Endodermal cell (in vitro differentiated cells): Measurements from ENCODE around the gene NCK1. TPM values are rescaled to one million over a fixed set of nuclear protein-coding genes. Genes with fewer than 3 reads are reported as not detected.

ENCODE experiments used
- DNase-seq: peaks from one replicate; pipeline ENCODE4 v3.0.0-alpha.2; 2017
- H3K27ac ChIP-seq: 2 replicates; pipeline ENCODE4 v1.5.1; 2013; ENCODE audit warnings: mild to moderate bottlenecking, low read depth, low read length, moderate library complexity
- H3K27me3 ChIP-seq: 2 replicates; pipeline ENCODE4 v1.6.1; 2013; ENCODE audit warnings: mild to moderate bottlenecking, low read length, moderate library complexity; ENCODE audit not compliant: insufficient read depth, control insufficient read depth, poor library complexity, severe bottlenecking
- H3K36me3 ChIP-seq: 2 replicates; pipeline ENCODE4 v1.7.0; 2013; ENCODE audit warnings: mild to moderate bottlenecking, low read length, moderate library complexity; ENCODE audit not compliant: control insufficient read depth, insufficient read depth
- H3K4me1 ChIP-seq: one replicate; pipeline ENCODE4 v1.7.0; 2013; ENCODE audit warnings: low read length; ENCODE audit not compliant: control insufficient read depth, insufficient read depth
- H3K4me3 ChIP-seq: 2 replicates; pipeline ENCODE4 v1.5.1; 2013; ENCODE audit warnings: mild to moderate bottlenecking, low read length, moderate library complexity
- H3K9ac ChIP-seq: 2 replicates; pipeline ENCODE4 v1.6.1; 2013; ENCODE audit warnings: mild to moderate bottlenecking, low read length, moderate library complexity; ENCODE audit not compliant: poor library complexity, severe bottlenecking; ENCODE audit errors: extremely low read depth
- H3K9me3 ChIP-seq: 2 replicates; pipeline ENCODE4 v1.6.1; 2013; ENCODE audit warnings: mild to moderate bottlenecking, low read length, moderate library complexity; ENCODE audit not compliant: control insufficient read depth
- H3K27ac Mint-ChIP-seq: 2 replicates; pipeline ENCODE4 v1.8.0; 2020; ENCODE audit warnings: mixed read lengths
- H3K27me3 Mint-ChIP-seq: 2 replicates; pipeline ENCODE4 v1.8.0; 2021; ENCODE audit warnings: mild to moderate bottlenecking, mixed read lengths; ENCODE audit not compliant: insufficient read depth
- H3K36me3 Mint-ChIP-seq: 2 replicates; pipeline ENCODE4 v1.8.0; 2020; ENCODE audit warnings: low read depth, mixed read lengths
- H3K4me1 Mint-ChIP-seq: 2 replicates; pipeline ENCODE4 v1.8.0; 2020; ENCODE audit warnings: mixed read lengths
- H3K4me3 Mint-ChIP-seq: 2 replicates; pipeline ENCODE4 v1.8.0; 2020; ENCODE audit warnings: mild to moderate bottlenecking, moderate library complexity, mixed read lengths
- H3K9me3 Mint-ChIP-seq: 2 replicates; pipeline ENCODE4 v1.8.0; 2020; ENCODE audit warnings: mild to moderate bottlenecking, mixed read lengths
- WGBS, 2 experiments: methylation state at CpG; one replicate each; pipeline versions ENCODE4 v1.1.5 to v1.1.7; 2013; ENCODE audit warnings: missing lambda C conversion rate in 2 of 2, mixed read lengths in 1 of 2; ENCODE audit not compliant: insufficient coverage in 1 of 2, insufficient read length in 1 of 2; 5-methylcytosine and 5-hydroxymethylcytosine counted together
- long read RNA-seq, 4 experiments: library from polyadenylated mRNA in 2 of 4; library from RNA in 1 of 4; library from capped mRNA in 1 of 4; stranded (forward) in 3 of 4; unstranded in 1 of 4; transcript quantifications; one replicate each; pipeline ENCODE4 v2.0.0, GENCODE V29; 2020 to 2021; ENCODE audit warnings: inconsistent platforms in 1 of 4
- polyA plus RNA-seq, 2 experiments: library from polyadenylated mRNA; stranded (reverse); fragments of 50-300 nt; gene quantifications; one replicate each; pipeline ENCODE4 v1.2.3, GENCODE V29; 2013
- total RNA-seq, 2 donors: library from RNA; stranded (reverse); fragmentation: NEBNext Ultra II Directional in 1 of 2; extraction: Animal tissue kit (Norgen Biotek cat#: 25700) in 1 of 2; gene quantifications; 2 replicates in 1 of 2; 3 replicates in 1 of 2; pipeline ENCODE4 v1.2.1, GENCODE V29; 2021
- TF ChIP-seq, protein P1 (sequence below): fragments of 200-600 bp; sonication (generic); conservative IDR thresholded peaks from 2 replicates; pipeline ENCODE4 v1.5.0; 2021; ENCODE audit warnings: antibody characterized with exemption, mild to moderate bottlenecking

NCK1 gene
- 10 to 100 TPM; 24.5 to 28.9 TPM for total RNA-seq
- polyA plus RNA-seq (2013, experiment 1 of 2) = 31.7 TPM
- 29.0 TPM for polyA plus RNA-seq (2013, experiment 2 of 2)
- long read RNA-seq, experiment 1, partial matches to known transcripts = 4 of 10 reads
- long read RNA-seq, experiment 1, other reads (novel, unspliced or antisense) = 0 of 10 reads
- long read RNA-seq, experiment 2, transcript NCK1-201 (4 exons, 1,937 nt) = major isoform, 16 of 26 reads
- long read RNA-seq, experiment 2, transcript NCK1-207 (4 exons, 1,971 nt) = minor isoform, 6 of 26 reads
- long read RNA-seq, experiment 2, partial matches to known transcripts = 4 of 26 reads
- long read RNA-seq, experiment 2, other reads (novel, unspliced or antisense) = 0 of 26 reads
- long read RNA-seq, experiment 3, transcript NCK1-201 (4 exons, 1,937 nt) = major isoform, 43 of 71 reads
- long read RNA-seq, experiment 3, transcript NCK1-207 (4 exons, 1,971 nt) = minor isoform, 10 of 71 reads
- long read RNA-seq, experiment 3, partial matches to known transcripts = 1 of 71 reads
- long read RNA-seq, experiment 3, other reads (novel, unspliced or antisense) = 16 of 71 reads
- long read RNA-seq, experiment 4, transcript NCK1-207 (4 exons, 1,971 nt) = minor isoform, 9 of 110 reads
- long read RNA-seq, experiment 4, transcript NCK1-201 (4 exons, 1,937 nt) = major isoform, 37 of 110 reads
- long read RNA-seq, experiment 4, partial matches to known transcripts = 54 of 110 reads
- long read RNA-seq, experiment 4, other reads (novel, unspliced or antisense) = 8 of 110 reads

DNA sequence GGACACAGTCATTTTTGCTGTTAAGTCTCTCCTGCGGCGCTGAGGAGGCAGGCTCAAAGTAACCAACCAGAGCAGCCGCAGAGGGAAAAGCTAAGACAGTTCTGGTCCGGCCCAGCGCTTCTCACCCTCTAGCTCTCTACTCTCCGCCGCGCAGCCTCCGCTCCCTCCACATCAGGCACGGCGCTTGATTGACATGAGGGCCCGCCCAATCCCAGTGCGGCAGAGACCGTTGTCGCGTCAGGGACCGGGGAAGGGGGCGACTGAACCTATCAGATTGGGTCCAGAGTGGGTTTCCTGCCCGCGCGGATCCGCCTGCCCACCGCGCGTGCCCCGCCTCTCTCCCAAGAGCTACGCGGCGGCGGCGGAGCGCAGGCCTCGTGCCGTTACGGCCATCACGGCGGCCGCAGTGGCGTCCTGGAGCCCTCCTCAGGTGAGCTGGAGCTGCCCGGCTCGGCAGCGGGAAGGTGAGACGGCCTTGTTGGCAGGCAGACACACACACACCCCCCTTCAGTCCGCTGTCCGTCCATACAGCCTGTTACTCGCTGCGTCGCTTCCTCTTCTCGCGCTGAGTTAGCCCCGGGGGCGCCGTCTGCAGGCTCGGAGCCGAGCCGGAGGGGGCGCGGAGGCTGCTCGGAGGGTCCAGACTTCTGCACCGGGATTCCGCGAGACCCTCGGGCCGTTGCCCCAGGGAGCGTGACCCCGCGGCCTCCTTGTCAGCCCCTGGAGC, at the start of gene NCK1:
Gene NCK1, plus strand, starts transcription at position 319 of the 727 bp plus-strand sequence. CDS start 65,794 bp downstream, outside the sequence.
- no peaks in the 10 kb centered on the region for H3K27me3 ChIP-seq
- DNase-seq = peak; percentile 99
- H3K9ac ChIP-seq = peak within 1 kb of the TSS; percentile 67
- no peaks in the 10 kb centered on the region for H3K4me1 ChIP-seq
- H3K4me3 ChIP-seq = peak within 1 kb of the TSS; percentile 92
- Mint-ChIP-seq H3K4me3 (peak within 1 kb of the TSS; percentile 84), H3K27ac (peak within 1 kb of the TSS; percentile 93), H3K27me3 (peaks cover 11% of the 10 kb centered on the region), H3K36me3 (peaks cover 3% of the 10 kb centered on the region), H3K4me1 (peaks cover 12% of the 10 kb centered on the region), H3K9me3 (no peaks in the 10 kb centered on the region)
- TF ChIP-seq, protein P1, sequence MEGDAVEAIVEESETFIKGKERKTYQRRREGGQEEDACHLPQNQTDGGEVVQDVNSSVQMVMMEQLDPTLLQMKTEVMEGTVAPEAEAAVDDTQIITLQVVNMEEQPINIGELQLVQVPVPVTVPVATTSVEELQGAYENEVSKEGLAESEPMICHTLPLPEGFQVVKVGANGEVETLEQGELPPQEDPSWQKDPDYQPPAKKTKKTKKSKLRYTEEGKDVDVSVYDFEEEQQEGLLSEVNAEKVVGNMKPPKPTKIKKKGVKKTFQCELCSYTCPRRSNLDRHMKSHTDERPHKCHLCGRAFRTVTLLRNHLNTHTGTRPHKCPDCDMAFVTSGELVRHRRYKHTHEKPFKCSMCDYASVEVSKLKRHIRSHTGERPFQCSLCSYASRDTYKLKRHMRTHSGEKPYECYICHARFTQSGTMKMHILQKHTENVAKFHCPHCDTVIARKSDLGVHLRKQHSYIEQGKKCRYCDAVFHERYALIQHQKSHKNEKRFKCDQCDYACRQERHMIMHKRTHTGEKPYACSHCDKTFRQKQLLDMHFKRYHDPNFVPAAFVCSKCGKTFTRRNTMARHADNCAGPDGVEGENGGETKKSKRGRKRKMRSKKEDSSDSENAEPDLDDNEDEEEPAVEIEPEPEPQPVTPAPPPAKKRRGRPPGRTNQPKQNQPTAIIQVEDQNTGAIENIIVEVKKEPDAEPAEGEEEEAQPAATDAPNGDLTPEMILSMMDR = peak; percentile 47
- H3K27ac ChIP-seq = peak within 1 kb of the TSS; percentile 94
- H3K36me3 ChIP-seq = no peaks in the 10 kb centered on the region
- 0% methylated on average over 20 to 67 of the region's 67 CpGs for WGBS, 2 experiments
- no peaks in the 10 kb centered on the region for H3K9me3 ChIP-seq

DNA sequence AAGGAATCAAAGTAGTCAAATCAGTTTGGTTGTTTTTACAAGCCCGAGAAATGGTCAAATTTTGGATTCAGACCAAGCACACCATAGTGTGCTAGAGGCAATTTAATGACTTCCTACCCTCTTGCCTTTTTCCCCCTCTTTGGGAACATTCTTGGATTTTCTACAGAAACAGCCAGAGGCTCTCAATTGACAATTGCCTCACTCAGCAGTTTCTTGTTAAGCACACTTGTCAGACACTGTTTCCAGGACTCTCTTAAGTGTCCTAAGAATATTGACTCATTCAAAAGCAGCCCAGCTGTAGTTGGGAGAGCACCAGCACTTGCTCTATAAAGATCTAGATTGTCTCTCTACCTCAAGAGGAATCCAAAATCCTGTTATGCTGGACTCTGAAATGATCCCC, 44.6 kb upstream of the NCK1 start:
- DNase-seq = no peak
- no peak overlapping the region for H3K27ac Mint-ChIP-seq
- no peaks in the 10 kb centered on the region for H3K36me3 Mint-ChIP-seq
- Histone ChIP-seq H3K9me3 (no peaks in the 10 kb centered on the region), H3K27me3 (peaks cover 42% of the 10 kb centered on the region), H3K9ac (no peak overlapping the region), H3K4me1 (peaks cover 4% of the 10 kb centered on the region), H3K4me3 (no peak overlapping the region), H3K27ac (no peak overlapping the region), H3K36me3 (no peaks in the 10 kb centered on the region)
- no peaks in the 10 kb centered on the region for H3K9me3 Mint-ChIP-seq
- TF ChIP-seq, protein P1 = no peak
- H3K4me3 Mint-ChIP-seq = no peak overlapping the region
- 83% methylated on average over 1 of the region's 1 CpG; no CpG with 5 or more reads in 1 of the 2 experiments for WGBS, 2 experiments
- H3K27me3 Mint-ChIP-seq = peaks cover 35% of the 10 kb centered on the region
- H3K4me1 Mint-ChIP-seq = peaks cover 13% of the 10 kb centered on the region

DNA sequence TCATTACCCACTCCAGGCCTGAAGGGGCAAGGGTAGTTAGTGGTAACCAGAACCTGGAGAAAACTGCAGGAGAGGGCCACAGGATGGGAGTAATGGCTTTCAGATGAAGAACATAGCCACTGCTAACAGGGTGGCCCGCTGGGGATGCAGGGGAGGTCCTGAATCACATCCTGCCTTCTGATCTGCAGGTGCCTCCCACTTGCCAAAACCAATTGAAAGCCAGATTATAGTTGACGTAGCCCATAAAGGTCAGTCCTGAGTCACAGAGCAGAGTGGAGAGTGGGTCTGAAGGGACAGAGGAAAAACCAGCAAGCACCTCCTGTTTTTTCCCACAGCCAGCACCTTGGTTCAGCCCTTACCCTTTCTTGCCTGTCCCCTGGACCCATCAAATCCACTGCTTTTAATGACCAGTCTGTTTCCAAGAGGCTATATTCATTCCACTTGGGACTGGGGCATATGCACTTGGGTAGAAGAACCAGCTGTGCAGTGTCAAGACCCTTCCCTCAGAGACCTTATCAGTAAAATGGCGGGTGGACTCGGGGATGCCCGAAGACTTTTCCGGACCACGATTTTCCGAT, 43.7 kb upstream of the NCK1 start:
- Histone ChIP-seq H3K9me3 (no peaks in the 10 kb centered on the region), H3K4me1 (peaks cover 4% of the 10 kb centered on the region), H3K27me3 (peaks cover 42% of the 10 kb centered on the region), H3K9ac (no peak overlapping the region), H3K27ac (no peak overlapping the region), H3K4me3 (peak overlapping the region; percentile 84), H3K36me3 (no peaks in the 10 kb centered on the region)
- Mint-ChIP-seq H3K4me1 (peaks cover 13% of the 10 kb centered on the region), H3K27me3 (peaks cover 35% of the 10 kb centered on the region), H3K9me3 (peaks cover 3% of the 10 kb centered on the region), H3K36me3 (peaks cover 3% of the 10 kb centered on the region), H3K4me3 (peak overlapping the region; percentile 66), H3K27ac (no peak overlapping the region)
- WGBS, 2 experiments = 18 to 24% methylated on average over 8 of the region's 8 CpGs
- TF ChIP-seq, protein P1 = peak; percentile 46
- DNase-seq = peak; percentile 88
